Embryonic facial prominence (tissue), 1 donor: ENCODE results near the gene C1orf167.

Source experiments
- DNase-seq: peaks from one replicate; pipeline ENCODE4 v3.0.0-alpha.2; 2016; ENCODE audit errors: extremely low spot score

The C1orf167 gene

DNA sequence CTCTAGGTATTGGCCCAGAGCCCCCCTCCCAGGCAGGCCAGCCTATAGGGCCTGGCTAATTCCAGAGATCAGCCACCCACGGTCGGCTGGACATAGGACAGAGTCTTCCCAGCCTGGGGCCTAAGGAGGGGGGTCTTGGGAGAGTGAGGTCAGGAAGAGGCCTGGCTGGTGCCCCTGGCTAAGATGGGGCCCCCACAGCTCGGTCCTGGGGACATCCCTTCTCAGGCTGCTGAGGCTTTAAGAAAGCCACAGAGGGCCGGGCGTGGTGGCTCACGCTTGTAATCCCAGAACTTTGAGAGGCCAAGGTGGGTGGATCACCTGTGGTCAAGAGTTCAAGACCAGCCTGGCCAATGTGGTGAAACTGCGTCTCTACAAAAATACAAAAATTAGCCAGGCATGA, 2.5 kb downstream of the C1orf167 start:
- no peak for DNase-seq

DNA sequence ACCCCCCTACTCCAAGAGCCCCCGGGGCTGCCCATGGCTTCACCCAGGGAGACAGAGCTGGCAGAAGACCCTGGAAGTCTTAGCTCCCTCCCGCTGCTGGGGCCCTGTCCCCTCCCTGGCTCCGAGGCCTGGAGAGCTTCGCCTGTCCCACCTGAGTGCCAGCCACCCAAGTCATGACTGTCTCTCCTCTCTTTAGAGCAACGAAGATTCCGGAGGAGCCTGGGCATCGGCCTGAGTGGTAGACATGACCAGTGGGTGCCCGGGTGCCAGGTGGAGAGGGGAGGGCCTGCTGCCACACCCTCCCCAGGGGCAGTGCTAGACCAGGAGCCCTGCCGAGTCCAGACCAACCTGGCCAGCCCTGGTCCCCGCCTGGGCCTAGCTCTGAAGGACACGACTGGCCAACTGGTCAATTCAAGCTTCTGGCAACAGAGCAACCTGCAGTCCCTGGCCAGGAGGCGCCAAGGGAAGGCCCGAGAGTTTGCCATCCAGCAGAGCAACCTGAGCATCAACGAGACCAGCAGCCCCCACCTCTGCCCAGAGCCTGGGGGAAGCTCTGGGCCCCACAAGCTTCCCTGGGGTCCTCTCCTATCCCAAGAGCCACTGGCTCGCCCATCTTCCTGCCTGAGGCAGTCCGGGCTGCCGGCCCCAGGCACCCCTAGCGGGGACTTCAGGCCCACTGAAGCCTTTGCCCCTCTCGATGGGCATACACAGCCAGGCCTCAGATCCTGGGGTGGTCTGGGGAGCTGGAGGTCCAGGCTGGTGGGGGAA, 3.9 kb downstream of the C1orf167 start:
- DNase-seq, result no peak

- no peak for DNase-seq
These were observed 4.4 kb downstream of the C1orf167 start for GRCh38 chr1:11766429-11766776.

DNA sequence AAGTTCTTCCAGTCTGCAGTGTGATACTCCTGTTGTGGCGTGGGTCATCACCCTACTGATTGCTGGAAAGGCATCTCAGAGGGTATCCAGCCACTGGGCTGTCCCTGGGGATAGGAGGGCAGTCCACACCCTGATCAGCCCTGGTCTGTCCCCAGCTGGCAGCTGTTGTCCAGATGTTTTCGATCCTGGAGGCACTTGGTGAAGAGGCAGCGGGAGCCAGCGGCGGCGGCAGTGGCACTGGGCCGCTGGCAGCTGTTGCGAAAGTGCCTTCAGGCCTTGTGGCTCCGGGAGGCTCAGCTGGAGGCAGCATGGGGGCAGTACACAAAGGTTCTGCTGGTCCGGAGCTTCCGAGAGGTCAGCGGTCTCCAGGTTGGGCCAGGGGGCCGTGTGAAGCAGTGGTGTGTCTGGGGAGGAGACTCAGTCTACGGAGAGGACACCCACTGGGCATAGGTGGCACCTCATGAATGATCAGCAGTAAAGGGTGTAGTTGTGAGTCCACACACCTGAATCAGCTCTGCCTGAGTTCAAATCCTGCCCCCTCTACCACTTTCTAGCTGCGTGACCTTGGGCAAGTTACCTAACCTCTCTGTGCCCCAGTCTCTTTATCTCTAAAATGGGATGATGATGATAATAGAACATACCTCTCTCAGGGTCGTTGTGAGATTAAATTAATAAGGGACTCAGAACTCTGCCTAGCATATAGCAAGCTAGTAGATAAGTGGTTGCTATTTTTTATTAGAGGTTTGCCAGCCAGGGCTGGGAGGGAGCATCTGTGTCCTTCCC, 6.1 kb downstream of the C1orf167 start:
- no peak for DNase-seq

GRCh38 chr1:11768821-11769220, 6.8 kb downstream of the C1orf167 start:
- no peak for DNase-seq

- DNase-seq, result no peak
These were observed 7.3 kb downstream of the C1orf167 start for GRCh38 chr1:11769274-11769673.

GRCh38 chr1:11770011-11770410, 8.0 kb downstream of the C1orf167 start:
- DNase-seq, result no peak

GRCh38 chr1:11771481-11772043, 9.6 kb downstream of the C1orf167 start:
- DNase-seq, result no peak

DNA sequence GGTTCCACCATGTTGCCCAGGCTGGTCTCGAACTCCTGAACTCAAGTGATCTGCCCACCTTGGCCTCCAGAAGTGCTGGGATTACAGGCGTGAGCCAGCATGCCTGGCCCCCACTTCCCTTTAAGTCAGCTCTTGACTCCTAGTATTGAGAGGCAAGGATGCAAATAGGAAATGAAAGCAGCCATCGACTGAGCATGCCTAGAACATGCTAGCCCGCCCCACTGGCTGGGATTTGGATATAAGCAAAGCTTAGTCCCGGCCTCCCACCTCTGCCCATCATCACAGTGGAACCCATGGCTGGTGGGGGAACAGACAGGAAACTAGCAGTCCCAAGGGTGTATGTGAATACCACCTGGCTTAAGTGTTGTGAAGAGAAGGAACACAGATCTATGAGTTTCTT, 10.5 kb downstream of the C1orf167 start:
- DNase-seq, result no peak

DNA sequence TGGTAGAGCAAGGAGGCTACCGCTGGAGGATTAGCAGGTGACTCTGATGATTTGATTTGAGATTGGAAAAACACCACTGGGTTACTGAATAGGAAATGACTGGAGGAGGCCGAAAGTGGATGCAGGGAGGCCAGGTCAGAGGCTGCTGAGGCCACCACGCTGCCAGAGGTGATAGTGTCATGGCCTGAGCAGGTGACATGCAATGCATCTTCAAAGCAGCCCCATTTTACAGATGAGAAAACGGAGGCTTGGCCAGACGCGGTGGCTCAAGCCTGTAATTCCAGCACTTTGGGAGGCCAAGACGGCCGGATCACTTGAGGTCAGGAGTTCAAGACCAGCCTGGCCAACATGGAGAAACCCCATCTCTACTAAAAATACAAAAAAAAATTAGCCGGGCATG, 12.8 kb downstream of the C1orf167 start:
- DNase-seq, result no peak

- no peak for DNase-seq
These were observed 15.8 kb downstream of the C1orf167 start for GRCh38 chr1:11777658-11778322.

- DNase-seq, result no peak
These were observed 16.3 kb downstream of the C1orf167 start for GRCh38 chr1:11778336-11778735.

DNA sequence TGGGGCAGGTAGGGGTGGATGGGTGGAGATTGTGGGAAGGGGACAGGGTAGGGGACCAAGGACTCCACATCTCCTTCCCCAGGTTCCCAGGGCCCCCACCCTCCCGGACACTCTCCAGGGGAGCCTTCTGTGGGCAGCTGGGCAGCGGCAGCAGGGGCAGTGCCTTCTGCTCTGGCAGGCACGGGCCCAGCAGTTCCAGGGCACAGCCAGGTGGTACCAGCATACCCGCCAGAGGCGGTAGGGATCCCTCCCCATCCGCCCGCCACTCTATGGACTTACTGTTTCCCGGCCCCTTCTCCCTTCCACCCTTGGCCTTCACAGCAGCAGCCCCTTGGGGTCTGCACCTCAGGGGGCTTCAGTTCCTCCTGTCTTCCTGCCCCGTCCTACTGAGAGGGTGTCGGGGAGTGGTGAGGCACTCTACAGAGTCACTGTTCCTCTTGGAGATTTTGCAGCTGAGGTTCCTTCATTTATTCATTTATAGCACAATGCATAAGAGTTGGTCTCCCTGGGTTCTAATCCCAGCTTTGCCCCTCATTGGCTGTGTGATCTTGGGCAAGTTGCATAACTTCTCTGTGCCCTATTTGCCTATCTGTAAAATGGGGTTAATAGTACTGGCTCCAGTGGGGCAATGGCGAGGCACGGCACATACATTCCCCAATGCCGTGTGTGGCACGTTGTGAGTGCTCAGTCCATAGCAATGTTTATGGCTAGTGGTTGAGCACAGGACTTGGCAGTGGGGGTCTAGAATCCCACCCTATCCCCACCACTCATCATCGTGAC, 17.0 kb downstream of the C1orf167 start:
- DNase-seq, result no peak

GRCh38 chr1:11779715-11780379, 17.9 kb downstream of the C1orf167 start:
- no peak for DNase-seq

- no peak for DNase-seq
These were observed 18.6 kb downstream of the C1orf167 start for GRCh38 chr1:11780380-11781147.

- no peak for DNase-seq
These were observed 19.3 kb downstream of the C1orf167 start for GRCh38 chr1:11781297-11781696.

DNA sequence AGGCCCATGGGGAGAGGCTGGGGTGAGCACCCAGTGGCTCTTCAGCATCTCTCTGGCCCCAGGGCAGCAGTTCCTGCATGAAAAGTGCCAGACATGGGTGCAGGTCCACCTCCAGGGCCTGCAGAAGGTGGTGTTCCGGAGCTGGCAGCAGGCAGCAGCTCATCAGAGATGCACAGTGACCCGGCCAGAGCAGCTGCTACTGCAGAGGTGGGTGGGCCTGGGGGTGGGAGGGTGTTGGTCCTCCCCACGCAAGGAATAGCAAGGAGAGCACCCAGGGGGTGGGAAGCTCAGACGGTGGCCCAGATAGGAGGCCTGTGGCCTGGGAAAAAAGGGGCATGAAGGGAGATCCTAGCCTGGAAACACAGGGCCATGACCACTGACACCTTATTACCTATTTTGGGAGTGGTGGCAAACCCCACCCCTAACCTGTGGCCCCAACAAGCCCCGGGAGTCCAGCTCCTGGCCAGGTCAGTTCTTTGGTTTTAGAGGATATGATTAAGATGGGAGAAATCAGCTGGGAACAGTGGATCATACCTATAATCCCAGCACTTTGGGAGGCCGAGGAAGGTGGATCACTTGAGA, 20.2 kb downstream of the C1orf167 start:
- DNase-seq, result no peak

- no peak for DNase-seq
These were observed 21.6 kb downstream of the C1orf167 start for GRCh38 chr1:11783556-11783955.

- DNase-seq, result no peak
These were observed 22.4 kb downstream of the C1orf167 start for GRCh38 chr1:11784256-11784992.
